Activated CD4-positive, alpha-beta memory T cell treated with anti-CD3 and anti-CD28 coated beads for 36 hours (primary cell): ENCODE data around the gene MRPL49. TPM values are rescaled to one million over a fixed set of nuclear protein-coding genes. Genes with fewer than 3 reads are reported as not detected.
"Not testable (repeated sequence)": the region's sequence is repeated elsewhere in the genome, so short reads cannot be mapped to it uniquely, and the experiment has no call there.

Experiments used
- CTCF ChIA-PET: fragments of 350-600 bp; sonication (Branson Sonifier 250); formaldehyde crosslinking; loops from one replicate; lab custom pipeline; 2021; ENCODE audit warnings: antibody characterized with exemption, inconsistent platforms; lab: Charles Lee
- POLR2A ChIA-PET: fragments of 350-600 bp; sonication (Branson Sonifier 250); formaldehyde crosslinking; loops from one replicate; lab custom pipeline; 2021; ENCODE audit warnings: antibody characterized with exemption; lab: Charles Lee
- DNase-seq: peaks from one replicate; pipeline ENCODE4 v3.0.0-alpha.2; 2020
- H3K27ac Mint-ChIP-seq: one replicate; pipeline ENCODE4 v1.8.0; 2021; ENCODE audit warnings: mixed read lengths
- H3K27me3 Mint-ChIP-seq: one replicate; pipeline ENCODE4 v1.8.0; 2021; ENCODE audit warnings: mixed read lengths
- H3K36me3 Mint-ChIP-seq: one replicate; pipeline ENCODE4 v1.8.0; 2021; ENCODE audit warnings: mixed read lengths
- H3K4me1 Mint-ChIP-seq: one replicate; pipeline ENCODE4 v1.8.0; 2021; ENCODE audit warnings: low read depth, mixed read lengths
- H3K4me3 Mint-ChIP-seq: one replicate; pipeline ENCODE4 v1.8.0; 2021; ENCODE audit warnings: mild to moderate bottlenecking, mixed read lengths
- H3K9me3 Mint-ChIP-seq: one replicate; pipeline ENCODE4 v1.8.0; 2021; ENCODE audit warnings: mixed read lengths
- intact Hi-C: fragments of 100-400 bp; cut with micrococcal nuclease; formaldehyde crosslinking; loops from one replicate; pipeline ENCODE4 v1.15.1; 2023
- microRNA-seq: library from miRNA; unstranded; fragments of <30 nt; microRNA quantifications from one replicate; pipeline ENCODE4 v1.2.0, GENCODE V29; 2022; ENCODE audit warnings: borderline number of aligned reads, borderline microRNAs expressed, borderline replicate concordance
- total RNA-seq, 2 experiments: library from RNA; stranded (reverse); gene quantifications; one replicate each; pipeline ENCODE4 v1.2.3, GENCODE V29; 2021

The MRPL49 gene
- total RNA-seq, 2 experiments from 2014 or later: 48.5 to 52.5 TPM

DNA sequence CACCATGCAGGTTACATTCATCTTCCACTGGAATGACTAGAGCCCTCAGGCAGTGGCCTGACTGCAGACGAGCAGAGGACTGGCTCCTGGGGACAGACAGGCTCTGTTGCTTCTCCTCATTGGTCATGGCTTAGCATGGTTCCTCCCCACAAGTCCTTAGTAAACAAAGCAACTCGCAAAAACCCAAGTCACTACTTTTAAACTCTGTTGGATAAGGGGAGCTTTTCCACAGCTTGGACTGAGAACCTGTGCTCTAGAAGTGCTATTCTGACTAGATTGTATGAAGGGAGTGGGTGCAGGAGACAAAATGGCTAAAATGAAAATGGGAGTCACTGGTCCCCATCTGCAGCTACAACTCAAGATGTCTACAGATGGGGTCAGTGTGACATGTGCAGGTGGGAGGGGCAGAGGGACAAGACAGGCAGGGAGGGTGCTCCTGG is 52.5 kb downstream of the MRPL49 start:
- DNase-seq, H3K4me1 Mint-ChIP-seq, H3K9me3 Mint-ChIP-seq, intact Hi-C loops, POLR2A ChIA-PET, H3K27me3 Mint-ChIP-seq, H3K36me3 Mint-ChIP-seq, H3K4me3 Mint-ChIP-seq, CTCF ChIA-PET, H3K27ac Mint-ChIP-seq: not testable (repeated sequence)

Small RNAs within 50 kb of the gene (microRNA-seq; reads per million reads assigned to microRNA genes)
- gene MIR6751: not detected

Other genes with a start within 250 kb of the MRPL49 start
- gene EHD1, start 243.7 kb upstream of the MRPL49 start, total RNA-seq: 100 to 1,000 TPM; 103 to 113 TPM
- gene ATG2A, start 205.1 kb upstream of the MRPL49 start, total RNA-seq: 10 to 100 TPM; 20.2 to 20.5 TPM
- gene PPP2R5B, start 197.6 kb upstream of the MRPL49 start, total RNA-seq: 10 to 100 TPM in 1 of 2 experiments, 1 to 10 TPM in 1; 9.7 to 11.9 TPM
- gene GPHA2, start 186.4 kb upstream of the MRPL49 start, total RNA-seq: under 1 TPM in 1 of 2 experiments, not detected in 1; 0.46 TPM
- gene MAJIN, start 150.2 kb upstream of the MRPL49 start, total RNA-seq: under 1 TPM; 0.21 to 0.82 TPM
- under 1 TPM in 1 of 2 experiments, not detected in 1; 0.22 TPM for gene BATF2, start 125.3 kb upstream of the MRPL49 start, total RNA-seq
- 100 to 1,000 TPM; 104 to 109 TPM for gene ARL2, start 108.2 kb upstream of the MRPL49 start, total RNA-seq
- 10 to 100 TPM; 15.4 to 15.9 TPM for gene SNX15, start 94.9 kb upstream of the MRPL49 start, total RNA-seq
- 10 to 100 TPM; 14.2 to 14.7 TPM for gene SAC3D1, start 81.1 kb upstream of the MRPL49 start, total RNA-seq
- 10 to 100 TPM; 13.8 to 15.2 TPM for gene NAALADL1, start 63.8 kb upstream of the MRPL49 start, total RNA-seq
- gene CDCA5, start 38.3 kb upstream of the MRPL49 start, total RNA-seq: 100 to 1,000 TPM; 111 to 112 TPM
- gene ZFPL1, start 38.1 kb upstream of the MRPL49 start, total RNA-seq: 10 to 100 TPM; 28.3 to 31.3 TPM
- 10 to 100 TPM; 97.1 to 99.2 TPM for gene VPS51, start 26.1 kb upstream of the MRPL49 start, total RNA-seq
- gene TM7SF2, start 10.4 kb upstream of the MRPL49 start, total RNA-seq: 10 to 100 TPM; 19.2 to 21.0 TPM
- 1 to 10 TPM; 9.3 to 9.7 TPM for gene ZNHIT2, start 4.6 kb upstream of the MRPL49 start, total RNA-seq
- 1,000 to 10,000 TPM; 1,138 to 1,149 TPM for gene FAU, start 187 bp upstream of the MRPL49 start, total RNA-seq
- 10 to 100 TPM; 24.5 to 26.2 TPM for gene SYVN1, start 12.2 kb downstream of the MRPL49 start, total RNA-seq
- gene SPDYC, start 47.9 kb downstream of the MRPL49 start, total RNA-seq: not detected
- gene CAPN1, start 59.6 kb downstream of the MRPL49 start, total RNA-seq: 100 to 1,000 TPM; 111 to 116 TPM
- 10 to 100 TPM; 62.9 to 66.9 TPM for gene POLA2, start 139.6 kb downstream of the MRPL49 start, total RNA-seq
- gene CDC42EP2, start 192.5 kb downstream of the MRPL49 start, total RNA-seq: under 1 TPM in 1 of 2 experiments, not detected in 1; 0.26 TPM
- 10 to 100 TPM; 68.7 to 71.6 TPM for gene DPF2, start 211.5 kb downstream of the MRPL49 start, total RNA-seq
- gene TIGD3, start 232.4 kb downstream of the MRPL49 start, total RNA-seq: under 1 TPM; 0.73 to 1.00 TPM